GM18907 (cell line): Measurements from ENCODE around the gene PRDX5.

ENCODE experiments used
- ATAC-seq: cut with Tn5 transposase; IDR thresholded peaks from one replicate; pipeline ENCODE4 v1.9.1; 2021; ENCODE audit warnings: mild to moderate bottlenecking, moderate library complexity; ENCODE audit not compliant: unreplicated experiment

PRDX5 gene

GRCh38 chr11:64317961-64318765 is at the start of gene PRDX5:
TSS of gene PRDX5 (plus strand) at chr11:64318121. CDS start at chr11:64318216, 95 bp downstream.
- peak; percentile 48 for ATAC-seq

- ATAC-seq: peak; percentile 10
These were observed 48.9 kb upstream of the PRDX5 start for GRCh38 chr11:64268893-64269539.

- peak; percentile 68 for ATAC-seq
These were observed 48.2 kb upstream of the PRDX5 start for GRCh38 chr11:64269540-64270220.

- ATAC-seq: no peak
These were observed 42.7 kb upstream of the PRDX5 start for GRCh38 chr11:64275031-64275800.

GRCh38 chr11:64275841-64276240 is 42.1 kb upstream of the PRDX5 start:
- ATAC-seq: no peak

GRCh38 chr11:64276653-64277431 is 41.1 kb upstream of the PRDX5 start:
- ATAC-seq: no peak

GRCh38 chr11:64278576-64279190 is 39.2 kb upstream of the PRDX5 start:
- ATAC-seq: no peak

- no peak for ATAC-seq
These were observed 35.8 kb upstream of the PRDX5 start for GRCh38 chr11:64281957-64282770.

GRCh38 chr11:64283092-64283491 is 34.8 kb upstream of the PRDX5 start:
- ATAC-seq: no peak

GRCh38 chr11:64284048-64284961 is 33.6 kb upstream of the PRDX5 start, which contains the start of gene BAD:
TSS of gene BAD (minus strand) at chr11:64284665. CDS start at chr11:64284368, 297 bp downstream.
- ATAC-seq: peak; percentile 77

- peak; percentile 60 for ATAC-seq
These were observed 32.7 kb upstream of the PRDX5 start, which contains the start of gene GPR137 for GRCh38 chr11:64284962-64285884. TSS of gene GPR137 (plus strand) at chr11:64285848. CDS start at chr11:64286525, 677 bp downstream.

- peak; percentile 8 for ATAC-seq
These were observed 31.8 kb upstream of the PRDX5 start for GRCh38 chr11:64285885-64286800.

- no peak for ATAC-seq
These were observed 31.1 kb upstream of the PRDX5 start for GRCh38 chr11:64286801-64287159.

GRCh38 chr11:64287676-64288352 is 30.1 kb upstream of the PRDX5 start:
- ATAC-seq: no peak

- no peak for ATAC-seq
These were observed 29.6 kb upstream of the PRDX5 start for GRCh38 chr11:64288353-64288750.
